ENCODE data around the gene DIAPH2. TPM values are rescaled to one million over a fixed set of nuclear protein-coding genes. Genes with fewer than 3 reads are reported as not detected.

DIAPH2 gene
- total RNA-seq, 2 donors from 2014 or later = 21.5 to 51.8 TPM

- Histone ChIP-seq H3K27me3 (ENCODE audit: control insufficient read depth, insufficient read depth, low read length, poor library complexity, severe bottlenecking) (no peaks in the 10 kb centered on the region), H3K4me1 (ENCODE audit: control insufficient read depth, insufficient read depth, low read length) (no peaks in the 10 kb centered on the region), H3K9me3 (ENCODE audit: control insufficient read depth, low read length) (no peaks in the 10 kb centered on the region), H3K4me3 (ENCODE audit: low read length) (no peak overlapping the region), H3K36me3 (ENCODE audit: control insufficient read depth, insufficient read depth, low read length) (no peaks in the 10 kb centered on the region), H3K27ac (ENCODE audit: low read depth, low read length) (no peak overlapping the region), H3K9ac (ENCODE audit: extremely low read depth, low read length, poor library complexity, severe bottlenecking) (no peak overlapping the region)
- peaks cover 2% of the 10 kb centered on the region for H3K4me1 Mint-ChIP-seq
- H3K36me3 Mint-ChIP-seq (ENCODE audit: low read depth) = no peaks in the 10 kb centered on the region
- H3K9me3 Mint-ChIP-seq = no peaks in the 10 kb centered on the region
- no peak for DNase-seq
- 95% methylated on average over 6 of the region's 6 CpGs; no CpG with 5 or more reads in 1 of the 2 experiments for WGBS, 2 experiments (ENCODE audit: insufficient coverage in 1 of 2, insufficient read length in 1 of 2)
- no peak for TF ChIP-seq CTCF (conservative IDR thresholded peaks at IDR 0.05)
- no peak overlapping the region for H3K4me3 Mint-ChIP-seq
- no peaks in the 10 kb centered on the region for H3K27me3 Mint-ChIP-seq (ENCODE audit: insufficient read depth)
- no peak overlapping the region for H3K27ac Mint-ChIP-seq
These were observed 326.9 kb downstream of the DIAPH2 start for GRCh38 chrX:97011540-97011939.

- TF ChIP-seq CTCF (conservative IDR thresholded peaks at IDR 0.05) = peak; percentile 45
- no peak for DNase-seq
- no peaks in the 10 kb centered on the region for H3K27me3 Mint-ChIP-seq (ENCODE audit: insufficient read depth)
These were observed 331.5 kb downstream of the DIAPH2 start for GRCh38 chrX:97016106-97016505.

GRCh38 chrX:97021680-97022079, 337.0 kb downstream of the DIAPH2 start:
- H3K36me3 ChIP-seq (ENCODE audit: control insufficient read depth, insufficient read depth, low read length) = no peaks in the 10 kb centered on the region
- H3K27me3 ChIP-seq (ENCODE audit: control insufficient read depth, insufficient read depth, low read length, poor library complexity, severe bottlenecking) = no peaks in the 10 kb centered on the region
- H3K27ac ChIP-seq (ENCODE audit: low read depth, low read length) = no peak overlapping the region
- no peak for DNase-seq
- Mint-ChIP-seq H3K4me1 (peaks cover 5% of the 10 kb centered on the region), H3K9me3 (peaks cover 5% of the 10 kb centered on the region), H3K36me3 (ENCODE audit: low read depth) (peaks cover 8% of the 10 kb centered on the region), H3K4me3 (no peak overlapping the region), H3K27ac (no peak overlapping the region), H3K27me3 (ENCODE audit: insufficient read depth) (no peaks in the 10 kb centered on the region)
- H3K9ac ChIP-seq (ENCODE audit: extremely low read depth, low read length, poor library complexity, severe bottlenecking) = no peak overlapping the region
- no peaks in the 10 kb centered on the region for H3K9me3 ChIP-seq (ENCODE audit: control insufficient read depth, low read length)
- no peak for TF ChIP-seq CTCF (conservative IDR thresholded peaks at IDR 0.05)
- no peak overlapping the region for H3K4me3 ChIP-seq (ENCODE audit: low read length)
- no peaks in the 10 kb centered on the region for H3K4me1 ChIP-seq (ENCODE audit: control insufficient read depth, insufficient read depth, low read length)
- 100% methylated on average over 3 of the region's 3 CpGs; no CpG with 5 or more reads in 1 of the 2 experiments for whole genome bisulfite sequencing, 2 experiments (ENCODE audit: insufficient coverage in 1 of 2, insufficient read length in 1 of 2)

More at GRCh38 chrX:97016106-97016505, 331.5 kb downstream of the DIAPH2 start:
- Histone ChIP-seq H3K36me3 (ENCODE audit: control insufficient read depth, insufficient read depth, low read length) (no peaks in the 10 kb centered on the region), H3K4me3 (ENCODE audit: low read length) (no peak overlapping the region), H3K4me1 (ENCODE audit: control insufficient read depth, insufficient read depth, low read length) (no peaks in the 10 kb centered on the region), H3K27me3 (ENCODE audit: control insufficient read depth, insufficient read depth, low read length, poor library complexity, severe bottlenecking) (no peaks in the 10 kb centered on the region), H3K27ac (ENCODE audit: low read depth, low read length) (no peak overlapping the region), H3K9ac (ENCODE audit: extremely low read depth, low read length, poor library complexity, severe bottlenecking) (no peak overlapping the region), H3K9me3 (ENCODE audit: control insufficient read depth, low read length) (no peaks in the 10 kb centered on the region)
- no peaks in the 10 kb centered on the region for H3K9me3 Mint-ChIP-seq
- 100% methylated on average over 1 of the region's 2 CpGs; no CpG with 5 or more reads in 1 of the 2 experiments for WGBS, 2 experiments (ENCODE audit: insufficient coverage in 1 of 2, insufficient read length in 1 of 2)
- no peak overlapping the region for H3K27ac Mint-ChIP-seq
- no peaks in the 10 kb centered on the region for H3K36me3 Mint-ChIP-seq (ENCODE audit: low read depth)
- peaks cover 5% of the 10 kb centered on the region for H3K4me1 Mint-ChIP-seq
- no peak overlapping the region for H3K4me3 Mint-ChIP-seq
